ENCODE data around the gene S100A8.
"Not testable (repeated sequence)": the region's sequence is repeated elsewhere in the genome, so short reads cannot be mapped to it uniquely, and the experiment has no call there.

S100A8 gene

GRCh38 chr1:153415850-153416570, 25.1 kb upstream of the S100A8 start, which contains the start of gene S100A7A:
Gene S100A7A (plus strand): TSS chr1:153416520. CDS start chr1:153418083, 1,563 bp downstream.
- DNase-seq = no peak

GRCh38 chr1:153413961-153414360, 23.1 kb upstream of the S100A8 start:
- DNase-seq = not testable (repeated sequence)

- not testable (repeated sequence) for DNase-seq
Observed at GRCh38 chr1:153407274-153407673, 16.4 kb upstream of the S100A8 start.

- DNase-seq = not testable (repeated sequence)
Observed at GRCh38 chr1:153405825-153406599, 15.1 kb upstream of the S100A8 start.

GRCh38 chr1:153404768-153405167, 13.9 kb upstream of the S100A8 start:
- no peak for DNase-seq

GRCh38 chr1:153404086-153404635, 13.3 kb upstream of the S100A8 start:
- DNase-seq = no peak

GRCh38 chr1:153403421-153404085, 12.7 kb upstream of the S100A8 start:
- DNase-seq = no peak

GRCh38 chr1:153402226-153402625, 11.4 kb upstream of the S100A8 start:
- DNase-seq = no peak

- DNase-seq = no peak
Observed at GRCh38 chr1:153401461-153401860, 10.6 kb upstream of the S100A8 start.

- DNase-seq = peak; percentile 51
Observed at GRCh38 chr1:153400244-153400643, 9.4 kb upstream of the S100A8 start.

GRCh38 chr1:153399401-153400055, 8.7 kb upstream of the S100A8 start:
- no peak for DNase-seq

- DNase-seq = no peak
Observed at GRCh38 chr1:153397924-153398651, 7.2 kb upstream of the S100A8 start.

GRCh38 chr1:153397051-153397923, 6.4 kb upstream of the S100A8 start:
- no peak for DNase-seq

- DNase-seq = no peak
Observed at GRCh38 chr1:153396461-153396860, 5.6 kb upstream of the S100A8 start.

- no peak for DNase-seq
Observed at GRCh38 chr1:153395776-153396175, 4.9 kb upstream of the S100A8 start.

GRCh38 chr1:153395136-153395685, 4.3 kb upstream of the S100A8 start:
- no peak for DNase-seq

- DNase-seq = no peak
Observed at GRCh38 chr1:153394391-153394790, 3.5 kb upstream of the S100A8 start.

- no peak for DNase-seq
Observed at GRCh38 chr1:153393926-153394325, 3.1 kb upstream of the S100A8 start.

- no peak for DNase-seq
Observed at GRCh38 chr1:153392822-153393221, 1.9 kb upstream of the S100A8 start.

- DNase-seq = no peak
Observed at GRCh38 chr1:153392258-153392657, 1.4 kb upstream of the S100A8 start.

All from NCI-H1092 (cell line).